SH-SY5Y (cell line): ENCODE data around the gene ESR2.

ENCODE experiments used
- GATA2 ChIP-seq: IDR thresholded peaks from 2 replicates; pipeline ENCODE4 v1.6.1; 2011; ENCODE audit warnings: mild to moderate bottlenecking, low read depth, low read length
- GATA3 ChIP-seq: IDR thresholded peaks from 2 replicates; pipeline ENCODE4 v1.6.1; 2011; ENCODE audit warnings: low read depth, mild to moderate bottlenecking, low read length, moderate library complexity

Gene ESR2

GRCh38 chr14:64244279-64244678 is 49.9 kb downstream of the ESR2 start:
- TF ChIP-seq GATA2 = no peak
- no peak for TF ChIP-seq GATA3

GRCh38 chr14:64238631-64239030 is 55.5 kb downstream of the ESR2 start:
- TF ChIP-seq GATA3 (no peak), GATA2 (no peak)

GRCh38 chr14:64238049-64238448 is 56.1 kb downstream of the ESR2 start:
- no peak for TF ChIP-seq GATA3
- no peak for TF ChIP-seq GATA2

GRCh38 chr14:64235652-64236640 is 58.2 kb downstream of the ESR2 start:
- TF ChIP-seq GATA3 (no peak), GATA2 (no peak)

GRCh38 chr14:64234877-64235651 is 59.1 kb downstream of the ESR2 start:
- no peak for TF ChIP-seq GATA3
- TF ChIP-seq GATA2 = no peak

- TF ChIP-seq GATA3 = no peak
Measured at GRCh38 chr14:64233531-64234190, 60.5 kb downstream of the ESR2 start.

- TF ChIP-seq GATA2 = no peak
Measured at GRCh38 chr14:64232944-64233343, 61.2 kb downstream of the ESR2 start.

- TF ChIP-seq GATA2 (no peak), GATA3 (no peak)
Measured at GRCh38 chr14:64232095-64232838, 61.9 kb downstream of the ESR2 start.

- TF ChIP-seq GATA2 = no peak
- TF ChIP-seq GATA3 = no peak
Measured at GRCh38 chr14:64229489-64229888, 64.7 kb downstream of the ESR2 start.

GRCh38 chr14:64227856-64228255 is 66.3 kb downstream of the ESR2 start:
- TF ChIP-seq GATA3 (no peak), GATA2 (no peak)

- no peak for TF ChIP-seq GATA3
- TF ChIP-seq GATA2 = no peak
Measured at GRCh38 chr14:64225151-64225757, 68.9 kb downstream of the ESR2 start.

GRCh38 chr14:64221391-64222003 is 72.7 kb downstream of the ESR2 start:
- no peak for TF ChIP-seq GATA2
- no peak for TF ChIP-seq GATA3

- TF ChIP-seq GATA3 (no peak), GATA2 (no peak)
Measured at GRCh38 chr14:64220466-64220865, 73.7 kb downstream of the ESR2 start.

- no peak for TF ChIP-seq GATA3
- TF ChIP-seq GATA2 = no peak
Measured at GRCh38 chr14:64220056-64220455, 74.1 kb downstream of the ESR2 start.
